Epithelial cell of esophagus (primary cell): ENCODE results near the gene TET2.

Experiments used
- DNase-seq: peaks from one replicate; pipeline ENCODE4 v3.0.0; 2010; ENCODE audit warnings: low read depth
- H3K4me3 ChIP-seq: 2 replicates; pipeline ENCODE4 v1.5.1; 2011; ENCODE audit warnings: mild to moderate bottlenecking, low read length, control low read depth
- TF ChIP-seq, protein P1 (sequence below): IDR thresholded peaks from 2 replicates; pipeline ENCODE4 v1.5.1; 2011; ENCODE audit warnings: low read depth, mild to moderate bottlenecking, low read length, control low read depth, inconsistent platforms; ENCODE audit not compliant: insufficient read depth; ENCODE audit errors: missing control alignments

Gene TET2

DNA sequence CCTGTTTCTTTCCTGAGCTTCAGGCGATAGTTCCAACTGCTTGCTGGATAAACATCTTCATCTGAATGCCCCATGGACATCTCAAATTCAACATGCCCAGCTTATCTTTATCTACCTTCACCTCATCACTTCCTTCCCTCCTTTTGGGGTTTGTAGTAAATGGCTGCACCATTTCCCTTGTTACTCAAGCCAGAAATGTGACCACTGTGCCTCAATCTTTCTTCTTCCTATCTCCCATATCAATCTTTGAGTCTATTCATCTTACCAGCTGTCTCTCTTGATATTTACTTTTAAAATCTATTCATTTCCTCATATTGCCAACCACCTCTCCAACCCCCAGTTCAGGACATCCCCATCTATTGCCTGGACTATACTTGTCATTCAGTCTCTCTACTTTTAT, 171.8 kb downstream of the TET2 start:
- no peak for DNase-seq
- H3K4me3 ChIP-seq = no peak overlapping the region
- TF ChIP-seq, protein P1, sequence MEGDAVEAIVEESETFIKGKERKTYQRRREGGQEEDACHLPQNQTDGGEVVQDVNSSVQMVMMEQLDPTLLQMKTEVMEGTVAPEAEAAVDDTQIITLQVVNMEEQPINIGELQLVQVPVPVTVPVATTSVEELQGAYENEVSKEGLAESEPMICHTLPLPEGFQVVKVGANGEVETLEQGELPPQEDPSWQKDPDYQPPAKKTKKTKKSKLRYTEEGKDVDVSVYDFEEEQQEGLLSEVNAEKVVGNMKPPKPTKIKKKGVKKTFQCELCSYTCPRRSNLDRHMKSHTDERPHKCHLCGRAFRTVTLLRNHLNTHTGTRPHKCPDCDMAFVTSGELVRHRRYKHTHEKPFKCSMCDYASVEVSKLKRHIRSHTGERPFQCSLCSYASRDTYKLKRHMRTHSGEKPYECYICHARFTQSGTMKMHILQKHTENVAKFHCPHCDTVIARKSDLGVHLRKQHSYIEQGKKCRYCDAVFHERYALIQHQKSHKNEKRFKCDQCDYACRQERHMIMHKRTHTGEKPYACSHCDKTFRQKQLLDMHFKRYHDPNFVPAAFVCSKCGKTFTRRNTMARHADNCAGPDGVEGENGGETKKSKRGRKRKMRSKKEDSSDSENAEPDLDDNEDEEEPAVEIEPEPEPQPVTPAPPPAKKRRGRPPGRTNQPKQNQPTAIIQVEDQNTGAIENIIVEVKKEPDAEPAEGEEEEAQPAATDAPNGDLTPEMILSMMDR = no peak

DNA sequence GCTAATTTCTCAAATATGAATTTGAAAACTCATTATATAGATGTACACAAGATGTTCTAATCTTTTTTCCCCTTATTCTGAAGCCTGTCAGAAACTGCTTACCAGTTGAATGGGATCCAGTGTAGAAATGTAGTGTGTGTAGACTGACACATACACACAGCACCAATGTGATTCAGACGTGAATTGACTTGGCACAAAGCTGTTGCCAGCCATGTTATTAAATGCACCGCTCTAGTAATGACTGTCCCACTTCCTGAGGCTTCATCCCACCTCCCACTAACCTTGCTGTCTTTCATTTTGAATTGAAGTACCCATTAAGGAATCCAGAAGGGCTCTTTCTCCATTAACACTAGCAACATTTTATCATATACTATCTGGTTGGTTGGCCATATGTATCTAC, 180.5 kb downstream of the TET2 start:
- TF ChIP-seq, protein P1 = no peak

DNA sequence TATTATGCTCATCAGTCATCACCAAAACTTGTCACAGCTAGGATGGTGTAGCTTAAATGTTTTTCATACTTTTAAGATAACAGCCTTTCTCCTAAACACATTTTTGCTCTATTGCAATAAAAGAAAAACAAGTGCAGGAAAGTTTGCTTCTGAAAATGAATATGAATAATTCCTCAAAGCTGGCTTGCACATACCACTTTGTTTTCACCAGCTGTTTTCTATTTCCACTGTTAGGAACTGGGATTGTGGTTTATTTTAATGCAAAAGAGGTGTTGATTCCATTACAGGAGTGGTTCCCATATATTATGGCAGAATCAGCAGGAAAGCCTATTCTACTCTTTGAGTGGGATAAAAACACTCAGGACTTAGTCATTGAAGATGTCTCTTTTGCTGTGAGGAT, 181.3 kb downstream of the TET2 start:
- TF ChIP-seq, protein P1 = no peak
- no peak for DNase-seq
- no peak overlapping the region for H3K4me3 ChIP-seq

More for the DNA sequence above, 180.5 kb downstream of the TET2 start:
- no peak for DNase-seq
- no peak overlapping the region for H3K4me3 ChIP-seq

DNA sequence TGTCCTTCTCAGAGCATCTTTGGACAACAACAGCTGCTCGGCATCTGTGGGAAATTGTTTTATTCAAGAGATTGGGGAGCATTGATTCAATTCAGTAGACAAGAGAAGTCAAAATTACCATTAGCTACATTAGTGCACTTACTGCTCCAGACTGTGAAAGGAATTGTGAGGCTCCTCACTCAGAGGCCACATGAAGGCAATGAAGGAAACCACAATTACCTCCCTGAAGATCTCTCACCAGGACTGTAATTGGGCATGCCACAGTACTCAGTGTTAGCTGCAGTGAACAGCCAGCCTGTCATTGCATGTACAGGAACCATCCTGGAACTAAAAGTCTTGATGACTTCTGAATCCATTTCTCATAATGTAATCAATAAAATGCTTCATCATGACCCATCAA, 182.4 kb downstream of the TET2 start:
- no peak for DNase-seq
- TF ChIP-seq, protein P1 = no peak
- no peak overlapping the region for H3K4me3 ChIP-seq
